G401.6 (cell line): ENCODE measurements around the gene CBX1.

Source experiments
- FAIRE-seq: peaks from 2 replicates; lab custom pipeline; 2012; peaks lifted over from hg19 to GRCh38; lab: Jason Lieb, UNC

Gene CBX1

DNA sequence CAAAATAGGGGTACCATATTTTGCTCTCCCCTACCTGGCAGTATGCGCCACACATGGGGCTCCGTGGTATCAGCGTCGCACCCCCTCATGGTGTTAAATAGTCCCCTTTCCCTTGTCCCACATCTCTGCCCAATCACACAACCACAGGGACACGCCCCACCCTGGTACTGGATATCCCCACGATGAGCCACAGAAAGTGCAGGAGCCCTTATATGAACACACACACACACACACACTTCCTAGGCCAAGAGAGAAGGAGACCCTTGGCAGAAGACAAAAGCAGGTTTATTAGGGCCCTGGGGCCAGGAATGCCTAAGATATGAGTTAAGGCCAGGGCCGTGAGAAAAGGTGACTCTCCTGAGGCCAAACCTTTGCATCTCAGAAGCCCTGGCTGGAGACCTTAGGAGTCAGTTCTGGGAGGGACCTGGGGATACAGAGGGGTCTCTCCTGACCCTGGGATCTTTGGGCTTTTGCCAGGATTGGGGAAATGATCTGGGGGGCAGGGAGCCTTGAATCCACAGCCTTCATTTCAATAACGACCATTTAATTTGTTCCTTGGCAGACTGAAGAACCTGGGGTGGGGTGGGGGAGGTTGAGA is 75.3 kb downstream of the CBX1 start:
- FAIRE-seq: no peak

DNA sequence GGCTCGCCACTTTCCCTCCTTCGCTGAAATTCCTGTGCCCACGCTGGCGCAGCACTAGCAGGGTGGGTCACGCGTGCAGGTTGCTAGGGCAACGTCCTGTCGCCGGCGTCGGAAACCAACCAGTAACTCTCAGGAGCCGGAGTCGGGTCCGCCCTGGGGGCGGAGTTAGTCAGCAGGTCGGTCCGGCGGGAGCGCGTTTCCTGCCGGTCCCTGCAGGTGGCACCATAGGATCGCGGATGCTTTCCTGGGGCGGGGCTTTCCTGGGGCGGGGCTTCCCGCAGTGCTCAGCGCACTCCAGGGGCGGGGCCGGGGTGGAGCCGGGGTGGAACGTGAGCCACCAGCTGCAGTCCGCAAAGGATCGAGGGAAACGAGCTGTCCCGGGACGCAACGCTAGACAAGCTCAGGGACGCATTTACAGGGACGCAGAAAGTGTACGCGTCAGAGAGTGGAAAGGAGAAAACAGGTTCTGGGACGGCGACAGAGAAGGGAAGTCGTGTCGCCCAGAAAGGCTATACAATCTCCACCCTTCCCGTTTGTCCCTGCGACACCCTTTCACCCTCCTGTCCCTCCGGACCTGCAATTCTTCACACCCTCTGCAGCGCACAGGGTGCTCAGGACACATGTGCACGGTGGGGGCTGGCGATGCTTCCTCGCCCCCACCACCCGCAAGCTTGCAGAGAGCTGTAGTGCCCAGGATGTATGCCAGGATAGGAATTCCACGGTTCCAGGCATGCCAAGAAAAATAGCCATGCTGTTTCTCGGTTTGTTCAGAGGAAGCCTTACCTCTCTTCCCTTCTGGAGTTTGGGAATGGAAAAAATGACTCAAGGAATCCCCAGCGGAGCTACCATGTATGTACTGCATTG is 76.0 kb downstream of the CBX1 start:
- FAIRE-seq: peak; percentile 88

DNA sequence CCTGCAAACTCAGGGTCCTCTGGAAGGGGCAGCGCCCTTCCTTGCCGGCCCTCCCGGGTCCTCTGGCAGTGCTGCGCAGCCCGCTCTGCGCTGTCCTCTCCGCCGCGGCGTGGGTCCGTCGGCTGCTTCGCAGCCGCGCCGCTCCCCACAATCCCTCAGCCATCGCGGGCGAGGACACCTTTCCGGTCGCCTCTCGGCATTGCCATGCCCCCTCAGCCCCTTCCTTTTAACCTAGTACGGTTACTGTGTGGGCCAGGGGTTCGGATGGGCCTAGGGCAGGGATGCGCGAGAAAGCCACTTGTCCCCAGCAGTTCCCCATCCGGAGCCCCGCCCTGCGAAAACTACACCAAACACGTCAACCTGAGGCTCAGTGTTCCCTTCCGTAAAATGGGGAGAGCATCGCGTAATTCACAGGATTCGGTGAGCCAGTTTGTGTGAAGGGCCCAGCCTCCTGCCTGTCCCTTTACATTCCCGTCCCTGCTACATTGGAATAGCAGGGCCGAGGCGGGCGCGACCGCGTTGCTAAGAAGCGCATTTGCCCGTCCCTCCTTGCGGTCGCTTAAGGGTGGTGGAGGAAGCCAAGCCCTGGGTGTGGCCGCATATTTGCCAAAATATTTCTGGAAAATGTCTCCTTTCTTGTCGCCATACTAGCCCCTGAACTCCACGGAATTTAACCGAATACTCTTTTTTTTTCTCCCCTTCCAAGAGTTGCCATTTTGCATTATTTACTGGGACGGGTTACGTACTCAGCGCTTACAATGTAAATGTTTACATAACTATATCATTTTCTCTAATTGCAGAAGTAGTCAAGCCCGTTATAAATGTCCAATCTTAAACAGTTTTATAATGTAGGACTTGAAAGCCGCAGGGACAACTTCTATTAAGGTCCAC is 76.9 kb downstream of the CBX1 start:
- FAIRE-seq: no peak

DNA sequence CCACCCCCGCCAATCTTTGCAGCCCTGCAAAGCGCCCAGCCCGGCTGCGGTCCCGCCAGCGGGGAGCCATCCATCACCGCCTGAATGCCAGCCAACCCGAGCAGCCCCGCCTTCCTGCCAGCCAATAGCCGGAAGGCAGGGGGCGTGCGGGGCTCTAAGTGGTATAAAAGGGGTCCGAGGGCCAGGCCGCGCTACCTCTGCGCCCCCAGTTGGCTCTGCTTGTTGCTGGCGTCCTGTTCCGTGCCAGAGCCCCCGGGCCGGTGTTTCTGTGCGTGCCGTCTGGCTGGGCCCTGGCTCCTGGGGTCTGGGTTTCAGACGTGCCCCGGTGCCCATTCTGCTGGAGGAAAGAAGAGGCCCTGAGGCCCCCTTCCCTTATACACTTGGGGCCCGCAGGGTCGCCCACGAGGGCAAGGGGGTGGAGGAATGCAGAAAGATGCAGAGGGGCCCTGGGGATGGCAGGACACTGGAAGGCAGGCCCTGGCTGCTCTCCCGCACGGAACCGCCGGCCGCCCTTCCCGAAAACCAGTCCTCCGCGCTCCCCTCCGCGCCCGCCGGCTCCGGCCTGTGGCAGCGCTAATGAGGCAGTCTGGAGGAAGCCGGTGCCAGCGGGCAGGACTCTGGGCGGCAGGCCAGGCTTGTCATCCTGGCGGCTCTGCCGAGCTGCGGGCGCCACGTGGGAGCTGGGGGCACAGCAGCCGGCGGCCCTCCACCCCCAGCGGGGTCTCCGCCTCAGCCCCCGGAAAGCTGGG is 77.7 kb downstream of the CBX1 start:
- FAIRE-seq: no peak

DNA sequence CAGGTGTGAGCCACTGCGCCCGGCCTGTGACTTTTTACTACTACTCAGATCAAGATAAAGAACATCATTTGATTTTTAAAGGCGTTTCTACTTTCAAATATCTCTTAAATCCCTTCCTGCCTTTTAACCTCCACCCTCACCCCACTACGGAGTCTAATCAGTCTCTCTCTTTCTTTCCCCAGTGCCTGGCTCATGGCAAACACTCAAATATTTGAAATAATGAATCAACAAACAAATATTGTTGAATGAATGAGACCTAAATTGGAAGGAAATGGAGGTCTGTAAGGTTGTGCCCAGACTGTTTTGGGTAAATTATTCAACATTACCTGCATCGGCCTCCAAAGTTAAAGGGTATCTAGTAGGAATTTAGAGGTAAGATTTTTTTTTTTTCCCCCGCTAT is 78.4 kb downstream of the CBX1 start:
- no peak for FAIRE-seq

DNA sequence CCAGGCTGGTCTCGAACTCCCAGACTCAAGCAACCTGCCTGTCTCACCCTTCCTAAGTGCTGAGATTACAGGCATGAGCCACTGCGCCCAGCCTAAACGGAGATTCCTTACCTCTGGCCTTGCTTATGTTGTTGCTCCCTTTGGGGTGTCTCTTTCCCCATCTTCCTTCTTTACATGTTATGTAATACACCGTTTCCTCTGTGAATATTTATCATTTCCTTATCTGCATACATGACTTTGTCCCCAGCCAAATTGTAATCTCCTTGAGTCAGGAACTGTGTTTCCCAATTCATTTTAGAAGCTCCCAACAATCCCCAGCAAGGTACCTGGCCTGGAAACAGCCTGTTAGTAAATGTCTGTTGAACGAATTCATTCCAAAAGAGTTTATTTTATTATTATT is 79.3 kb downstream of the CBX1 start:
- no peak for FAIRE-seq
